ENCODE results near the gene PADI3. TPM values are rescaled to one million over a fixed set of nuclear protein-coding genes. Genes with fewer than 3 reads are reported as not detected.

Gene PADI3
- total and polyA plus RNA-seq, 2 of the 8 experiments (the other 6 are each of a cell fraction or from before 2014, with no cell fraction given) = 0.37 to 0.94 TPM

- TF ChIP-seq CHD7 (IDR thresholded peaks at IDR 0.05; ENCODE audit: insufficient replicate concordance, low read length) (no peak), GTF2F1 (IDR thresholded peaks at IDR 0.05; ENCODE audit: borderline replicate concordance, low read depth, low read length) (no peak), TAF7 (optimal IDR thresholded peaks at IDR 0.05; ENCODE audit: borderline replicate concordance, low read depth, low read length) (no peak), CHD2 (IDR thresholded peaks at IDR 0.05; ENCODE audit: low read length) (no peak), SP4 (IDR thresholded peaks at IDR 0.05; ENCODE audit: low read length) (no peak), GABPA (IDR thresholded peaks at IDR 0.05; ENCODE audit: borderline replicate concordance, insufficient read depth, low read length) (no peak), KDM5A (IDR thresholded peaks at IDR 0.05; ENCODE audit: low read length) (no peak), CTCF (IDR thresholded peaks at IDR 0.05; ENCODE audit: control extremely low read depth in 1 of 3, insufficient read depth in 1 of 3, low read depth in 1 of 3, low read length in 3 of 3) (no peak), NANOG (IDR thresholded peaks at IDR 0.05; ENCODE audit: insufficient read depth, low read depth, low read length, poor library complexity, severe bottlenecking) (no peak)
These were observed 24.2 kb downstream of the PADI3 start (continued) for GRCh38 chr1:17273096-17273495.

Data from H1 (cell line).